ENCODE measurements around the gene NRXN3.

GRCh38 chr14:79904497-79904896 is 1734.3 kb downstream of the NRXN3 start:
- TF ChIP-seq ZNF138 (tag by site-specific recombination; IDR thresholded peaks at IDR 0.05; ENCODE audit: borderline replicate concordance) (no peak), CTCF (tag by site-specific recombination; IDR thresholded peaks at IDR 0.05) (no peak), ZNF639 (tag by site-specific recombination; IDR thresholded peaks at IDR 0.05) (no peak), ZNF121 (tag by site-specific recombination; IDR thresholded peaks at IDR 0.05) (no peak), HOXA7 (CRISPR knock-in tag; IDR thresholded peaks at IDR 0.05; ENCODE audit: borderline replicate concordance) (no peak), ZNF785 (tag by site-specific recombination; IDR thresholded peaks at IDR 0.05) (no peak), ZBTB8A (tag by site-specific recombination; IDR thresholded peaks at IDR 0.05) (no peak), YY1 (tag by site-specific recombination; IDR thresholded peaks at IDR 0.05) (no peak), ZBTB20 (tag by site-specific recombination; IDR thresholded peaks at IDR 0.05) (no peak), ZNF274 (IDR thresholded peaks at IDR 0.05; ENCODE audit: low read length) (no peak), ZNF274 (tag by site-specific recombination; IDR thresholded peaks at IDR 0.05; ENCODE audit: borderline replicate concordance) (no peak), ZNF48 (tag by site-specific recombination; IDR thresholded peaks at IDR 0.05) (no peak)
